SU-DHL-6 (cell line): ENCODE results near the gene FGFR2.

Experiments used
- CTCF ChIP-seq: fragments of 200-600 bp; sonication (generic); IDR thresholded peaks from one replicate; pipeline ENCODE4 v1.5.1; 2017; ENCODE audit warnings: antibody characterized with exemption, mild to moderate bottlenecking, low read length, moderate library complexity; ENCODE audit not compliant: insufficient read depth, poor library complexity, severe bottlenecking
- EZH2phosphoT487 ChIP-seq: fragments of 200-600 bp; sonication (generic), shearing (Covaris generic); conservative IDR thresholded peaks from 2 replicates; pipeline ENCODE4 v1.6.1; 2018; ENCODE audit warnings: mild to moderate bottlenecking, antibody characterized with exemption, low read length, moderate library complexity, mixed read lengths

DNA sequence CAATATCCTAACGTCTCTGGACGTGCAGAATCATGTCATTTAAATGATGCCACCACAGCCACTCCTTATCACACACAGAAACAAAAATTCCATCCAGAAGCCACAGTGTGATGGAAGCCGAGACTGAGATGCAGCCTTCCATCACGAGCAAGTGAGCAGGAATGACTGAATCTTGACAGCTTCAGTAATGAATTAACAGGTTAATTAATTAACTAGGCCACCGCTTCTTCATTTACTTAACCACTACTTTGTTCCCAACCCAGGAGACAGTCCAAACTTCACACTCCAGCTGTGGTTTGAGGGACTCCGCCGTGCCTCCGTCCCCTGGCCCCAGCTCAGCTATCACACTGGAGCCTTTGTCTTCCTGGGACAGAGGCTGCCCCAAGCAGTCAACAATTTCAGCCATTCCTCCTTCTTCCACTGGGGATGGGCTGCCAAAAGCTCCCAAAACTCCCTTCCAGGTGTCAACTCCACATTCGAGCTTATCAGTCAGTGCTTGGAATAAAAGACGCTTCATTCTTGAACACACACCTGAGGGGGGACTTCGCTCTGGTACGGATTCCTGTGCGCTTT lies 65.9 kb downstream of the FGFR2 start:
- TF ChIP-seq CTCF (no peak), EZH2phosphoT487 (no peak)
